Smooth muscle cell of the brain vasculature (primary cell): Measurements from ENCODE around the gene PPEF2.

Source experiments
- DNase-seq: peaks from one replicate; pipeline ENCODE4 v3.0.0-alpha.2; 2012; ENCODE audit warnings: low read depth, low spot score

PPEF2 gene

DNA sequence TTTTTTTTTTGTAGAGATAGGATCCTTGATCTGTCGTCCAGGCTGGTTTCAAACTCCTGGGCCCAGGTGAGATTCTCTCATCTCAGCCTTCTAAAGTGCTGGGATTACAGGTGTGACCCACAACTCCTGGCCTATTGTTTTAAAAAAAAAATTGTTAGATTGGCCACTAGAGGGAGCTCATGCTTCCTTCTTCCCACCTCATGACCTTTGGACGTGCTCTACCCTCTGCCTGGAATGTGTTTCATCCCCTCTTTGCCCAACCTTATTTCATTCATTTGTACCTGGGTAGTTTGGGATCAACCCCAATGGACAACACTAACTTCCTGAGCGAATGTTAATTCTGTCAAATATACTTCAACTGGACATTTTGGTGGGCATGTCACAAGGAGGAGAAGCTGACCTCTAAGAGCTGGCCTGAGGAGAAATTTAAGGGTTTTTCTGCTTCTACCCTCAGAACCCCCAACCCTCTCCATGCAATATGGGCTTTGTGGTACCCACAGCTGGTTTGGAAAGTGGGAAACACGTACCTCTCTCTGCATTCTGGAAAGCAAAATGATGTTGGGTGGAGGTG, 6.4 kb downstream of the PPEF2 start:
- no peak for DNase-seq

- no peak for DNase-seq
Measured at GRCh38 chr4:75892508-75892907, 9.7 kb downstream of the PPEF2 start.

DNA sequence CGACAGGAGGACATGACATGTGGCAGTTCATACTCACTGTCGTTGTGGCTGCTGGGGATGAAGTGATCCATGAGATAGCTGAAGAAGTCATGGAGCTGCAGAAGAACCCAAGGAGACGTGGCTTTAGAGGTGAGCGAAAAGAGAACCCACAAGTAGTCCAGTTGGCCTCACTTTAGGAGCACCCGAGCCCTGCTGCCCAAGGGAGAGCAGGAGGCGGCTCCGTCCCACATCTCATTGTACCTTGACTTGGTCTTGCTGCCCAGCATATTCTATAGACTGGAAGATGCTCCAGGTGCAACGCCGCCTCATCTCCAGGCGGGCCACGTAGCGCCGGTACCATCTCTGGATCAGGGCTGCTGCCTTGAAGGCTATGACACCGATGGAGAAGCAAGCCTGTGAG, 10.6 kb downstream of the PPEF2 start:
- no peak for DNase-seq

- DNase-seq, result no peak
Measured at GRCh38 chr4:75889537-75890199, 12.6 kb downstream of the PPEF2 start.

DNA sequence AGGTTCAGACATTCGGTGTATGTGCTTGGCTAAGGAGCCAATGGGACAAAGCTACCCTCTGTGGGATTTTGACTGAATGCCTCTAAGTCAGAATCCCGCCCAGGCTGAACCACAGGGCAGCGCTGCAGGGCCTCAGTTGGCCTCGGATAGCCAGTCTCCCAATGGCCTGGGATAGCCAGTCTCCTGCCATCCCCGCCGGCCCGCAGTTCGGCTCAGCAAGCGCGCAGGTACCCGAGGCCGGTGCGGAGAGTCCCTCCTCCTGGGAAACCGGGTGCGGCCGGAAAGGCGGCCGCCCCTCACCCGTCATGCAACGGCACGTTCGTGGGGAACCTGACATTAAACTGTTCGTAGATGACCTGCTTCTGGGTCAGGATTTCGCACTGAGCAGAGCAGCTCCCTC, 16.1 kb downstream of the PPEF2 start:
- DNase-seq, result no peak

- DNase-seq, result no peak
Measured at GRCh38 chr4:75881476-75881875, 20.8 kb downstream of the PPEF2 start.

DNA sequence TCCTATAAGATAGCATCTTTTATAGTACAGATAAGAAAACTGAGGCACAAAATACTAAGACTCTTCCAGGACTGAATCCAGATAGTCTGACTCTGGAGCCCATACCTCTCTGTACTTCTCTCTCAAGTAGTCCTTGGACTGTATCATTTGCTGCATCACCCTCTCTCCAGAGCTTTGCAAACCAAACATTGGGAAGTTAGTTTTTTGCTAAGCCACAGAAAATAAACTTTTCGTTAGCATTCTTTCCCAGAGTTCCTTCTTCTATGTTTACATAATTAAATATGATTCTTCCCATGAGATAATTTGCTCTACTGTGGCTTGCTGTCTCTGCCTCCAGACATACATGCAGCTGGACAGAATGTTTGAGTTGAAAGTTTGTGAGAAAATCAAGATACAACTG, 22.0 kb downstream of the PPEF2 start:
- no peak for DNase-seq

GRCh38 chr4:75878246-75878756, 24.0 kb downstream of the PPEF2 start:
- DNase-seq, result no peak

- no peak for DNase-seq
Measured at GRCh38 chr4:75876218-75876617, 26.0 kb downstream of the PPEF2 start.

DNA sequence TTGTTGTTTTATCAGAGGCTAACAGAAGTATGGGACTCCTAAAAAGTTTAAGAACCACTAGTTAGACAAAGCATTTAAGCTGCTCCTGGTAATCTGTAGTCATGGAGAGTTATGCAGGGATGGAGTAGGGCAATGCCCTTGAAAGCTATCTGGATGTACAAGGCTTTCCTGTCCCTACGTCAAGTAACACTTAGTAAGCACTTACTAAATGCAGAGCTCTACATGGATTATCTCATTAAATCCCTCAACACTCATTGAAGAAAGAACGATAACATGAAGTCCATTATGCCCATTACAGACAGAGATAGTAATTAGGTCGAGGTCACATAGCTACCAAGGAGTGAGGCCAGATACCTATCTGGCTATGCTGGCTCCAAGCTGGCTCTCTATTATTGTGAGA, 33.2 kb downstream of the PPEF2 start:
- no peak for DNase-seq

DNA sequence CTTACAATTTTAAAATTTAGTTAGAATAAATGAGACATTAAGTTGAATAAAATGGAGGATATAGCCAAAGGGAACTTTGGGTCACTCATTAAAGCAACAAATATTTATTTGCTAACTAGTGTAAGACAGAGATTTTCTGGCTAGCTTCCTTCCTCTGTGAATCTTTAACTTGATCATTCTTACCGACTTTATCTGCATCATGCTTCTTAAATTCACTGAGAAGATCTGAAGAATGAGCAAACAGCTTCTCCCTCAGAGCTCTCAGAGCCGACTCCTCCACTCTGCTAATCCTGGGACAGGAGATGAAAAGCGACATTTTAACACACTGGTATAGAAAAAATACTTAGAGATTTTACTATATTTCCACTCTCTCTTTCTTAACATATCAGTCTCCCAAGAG, 35.1 kb downstream of the PPEF2 start:
- no peak for DNase-seq

DNA sequence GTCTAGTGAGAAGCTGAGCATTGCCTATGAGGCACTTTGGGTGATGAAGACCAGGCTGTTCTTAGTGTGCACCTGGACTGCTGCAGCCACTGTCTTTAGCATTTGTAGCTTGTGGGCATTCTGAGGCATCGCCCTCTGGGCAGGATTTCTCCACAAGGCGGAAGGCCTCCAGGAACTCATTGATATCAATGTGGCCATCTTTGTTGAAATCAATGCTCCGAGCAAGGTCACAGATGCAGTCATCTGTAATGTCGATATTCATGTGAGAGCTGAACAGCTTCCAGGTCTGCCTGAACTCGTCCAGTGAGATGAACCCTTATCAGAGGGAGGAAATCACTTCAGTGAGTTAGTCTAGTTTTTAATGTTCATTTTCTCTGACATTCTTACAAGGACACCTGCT, 41.6 kb downstream of the PPEF2 start:
- no peak for DNase-seq

GRCh38 chr4:75858721-75859120, 43.5 kb downstream of the PPEF2 start:
- DNase-seq, result no peak

DNA sequence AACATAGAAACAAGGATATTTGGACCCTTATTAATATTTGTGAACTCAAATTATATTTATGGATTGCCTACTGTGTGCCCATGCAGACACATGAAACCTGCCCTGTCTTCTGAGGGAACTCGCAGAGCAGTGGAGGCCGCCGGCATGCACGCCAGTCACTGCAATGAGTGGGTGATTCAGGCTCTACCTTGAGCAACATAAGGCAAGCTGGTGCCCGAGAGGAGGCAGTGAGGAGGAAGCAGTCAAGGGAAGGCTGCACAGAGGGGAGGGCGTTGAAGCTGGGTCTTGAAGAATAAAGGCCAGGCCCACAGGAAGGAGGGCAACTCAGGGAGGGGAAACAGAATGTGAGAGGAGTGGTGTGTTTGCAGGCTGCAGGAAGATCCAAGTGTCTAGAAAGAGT, 52.8 kb downstream of the PPEF2 start:
- DNase-seq, result no peak

DNA sequence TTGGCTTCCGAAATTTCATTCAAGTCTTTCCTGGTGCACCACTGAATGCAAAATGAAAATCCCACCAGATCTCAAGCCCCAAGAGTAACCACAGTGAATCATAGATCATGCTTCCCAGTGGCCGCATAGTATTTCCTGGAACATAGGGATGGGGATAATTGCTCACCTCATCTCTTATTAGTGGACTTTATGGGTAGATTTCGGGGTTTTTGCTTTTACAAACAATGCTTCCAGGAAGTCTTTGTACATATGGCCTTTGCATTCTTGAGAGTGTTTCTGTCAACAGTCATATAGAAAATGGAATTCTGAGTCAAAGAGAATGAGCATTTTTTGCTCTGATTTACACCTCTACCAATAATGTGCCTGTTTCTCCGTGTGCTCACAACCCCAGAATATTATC, 53.4 kb downstream of the PPEF2 start:
- no peak for DNase-seq

DNA sequence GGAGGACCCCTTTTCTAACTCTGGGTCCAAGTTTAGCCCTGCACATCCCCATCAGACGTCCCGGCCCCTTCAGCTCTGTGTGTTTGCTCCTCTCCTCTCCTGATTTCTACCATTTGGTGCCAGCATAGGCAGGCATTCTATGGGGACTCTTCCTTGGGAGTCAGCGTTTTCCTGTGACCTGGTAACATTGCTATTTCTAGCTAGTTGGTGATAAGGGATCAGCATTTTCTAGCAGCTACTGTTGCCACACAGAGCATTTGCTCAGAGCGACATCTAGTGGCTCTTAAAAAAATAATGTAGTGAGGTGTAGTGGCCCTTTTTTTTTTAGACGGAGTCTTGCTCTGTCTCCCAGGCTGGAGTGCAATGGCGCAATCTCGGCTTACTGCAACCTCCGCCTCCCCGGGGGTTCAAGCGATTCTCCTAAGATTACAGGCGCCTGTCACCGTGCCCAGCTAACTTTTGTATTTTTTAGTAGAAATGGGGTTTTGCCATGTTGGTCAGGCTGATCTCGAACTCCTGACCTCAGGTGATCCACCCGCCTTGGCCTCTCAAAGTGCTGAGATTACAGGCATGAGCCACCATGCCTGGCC, 54.0 kb downstream of the PPEF2 start:
- peak; percentile 39 for DNase-seq

- no peak for DNase-seq
Measured at GRCh38 chr4:75845992-75846391, 56.3 kb downstream of the PPEF2 start.

GRCh38 chr4:75844151-75844662, 58.0 kb downstream of the PPEF2 start:
- peak; percentile 55 for DNase-seq

- no peak for DNase-seq
Measured at GRCh38 chr4:75843596-75843995, 58.7 kb downstream of the PPEF2 start.

- no peak for DNase-seq
Measured at GRCh38 chr4:75841641-75842520, 60.4 kb downstream of the PPEF2 start.

GRCh38 chr4:75834772-75835154, 67.5 kb downstream of the PPEF2 start:
- DNase-seq, result no peak
